NCI-H2029 treated with DMSO at 0.1 percent for 48 hours (cell line): ENCODE data around the gene DCTN1.

Experiments
- DNase-seq: peaks from one replicate; lab custom pipeline; 2025; lab: John Stamatoyannopoulos, UW

Gene DCTN1

GRCh38 chr2:74413001-74413698, 33.0 kb upstream of the DCTN1 start:
- no peak for DNase-seq

GRCh38 chr2:74407682-74408081, 27.6 kb upstream of the DCTN1 start:
- DNase-seq = no peak

- DNase-seq = no peak
Measured at GRCh38 chr2:74406035-74406434, 25.9 kb upstream of the DCTN1 start.

- no peak for DNase-seq
Measured at GRCh38 chr2:74401891-74402290, 21.8 kb upstream of the DCTN1 start.

- peak; percentile 24 for DNase-seq
Measured at GRCh38 chr2:74399785-74400184, 19.7 kb upstream of the DCTN1 start.

- no peak for DNase-seq
Measured at GRCh38 chr2:74396149-74396548, 16.0 kb upstream of the DCTN1 start.

- no peak for DNase-seq
Measured at GRCh38 chr2:74393525-74393924, 13.4 kb upstream of the DCTN1 start.

- no peak for DNase-seq
Measured at GRCh38 chr2:74392449-74392743, 12.3 kb upstream of the DCTN1 start.

GRCh38 chr2:74391580-74392448, 11.7 kb upstream of the DCTN1 start:
- DNase-seq = peak; percentile 49

GRCh38 chr2:74391209-74391579, 11.1 kb upstream of the DCTN1 start:
- DNase-seq = no peak

GRCh38 chr2:74390606-74391005, 10.5 kb upstream of the DCTN1 start:
- no peak for DNase-seq

- no peak for DNase-seq
Measured at GRCh38 chr2:74387346-74387745, 7.2 kb upstream of the DCTN1 start.

GRCh38 chr2:74385396-74385795, 5.3 kb upstream of the DCTN1 start:
- no peak for DNase-seq

- DNase-seq = no peak
Measured at GRCh38 chr2:74384051-74384450, 3.9 kb upstream of the DCTN1 start.

GRCh38 chr2:74383254-74383653, 3.1 kb upstream of the DCTN1 start:
- peak; percentile 5 for DNase-seq

GRCh38 chr2:74381751-74382150, 1.6 kb upstream of the DCTN1 start:
- no peak for DNase-seq

GRCh38 chr2:74378007-74378406, 2.1 kb downstream of the DCTN1 start:
- DNase-seq = no peak

GRCh38 chr2:74375838-74376237, 4.3 kb downstream of the DCTN1 start:
- no peak for DNase-seq

GRCh38 chr2:74374509-74375205, 5.5 kb downstream of the DCTN1 start:
- peak; percentile 83 for DNase-seq

- no peak for DNase-seq
Measured at GRCh38 chr2:74373985-74374384, 6.1 kb downstream of the DCTN1 start.

- peak; percentile 13 for DNase-seq
Measured at GRCh38 chr2:74373221-74373676, 6.9 kb downstream of the DCTN1 start.

GRCh38 chr2:74372674-74373073, 7.4 kb downstream of the DCTN1 start:
- DNase-seq = no peak

- DNase-seq = no peak
Measured at GRCh38 chr2:74371421-74371820, 8.7 kb downstream of the DCTN1 start.
